ENCODE results near the gene TSPYL6. TPM values are rescaled to one million over a fixed set of nuclear protein-coding genes. Genes with fewer than 3 reads are reported as not detected.

Gene TSPYL6
- polyA plus RNA-seq, 1 of the 3 experiments (the other 2 are of a cell fraction) = not detected

DNA sequence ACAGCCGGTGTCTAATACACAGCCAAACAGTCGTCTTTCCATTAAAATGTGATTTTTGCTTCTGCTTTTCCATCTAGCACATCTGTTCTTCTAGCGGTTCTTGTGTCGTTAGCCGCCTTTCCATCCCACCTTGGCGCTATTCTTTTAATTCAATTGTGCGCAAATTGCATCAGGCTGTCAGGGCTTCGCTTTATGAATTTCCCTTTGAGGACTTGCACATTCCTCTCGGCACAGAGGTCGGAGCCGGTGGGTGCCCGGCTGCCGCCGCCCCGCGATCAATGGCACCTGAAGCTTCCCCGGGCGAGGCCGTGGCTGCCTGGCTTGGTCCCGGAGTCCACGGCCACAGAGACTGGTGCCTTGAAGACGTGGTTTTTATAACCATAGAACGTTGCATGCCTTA is 33.9 kb upstream of the TSPYL6 start (continued):
- no peak for TF ChIP-seq JUND (IDR thresholded peaks at IDR 0.05)
- no peak for TF ChIP-seq POLR2AphosphoS5 (IDR thresholded peaks at IDR 0.05; ENCODE audit: low read depth, low read length)
- no peak for TF ChIP-seq SIN3A (IDR thresholded peaks at IDR 0.05; ENCODE audit: borderline replicate concordance, low read depth, low read length)
- TF ChIP-seq MEF2A (IDR thresholded peaks at IDR 0.05; ENCODE audit: borderline replicate concordance, low read depth) = no peak

GRCh38 chr2:54287532-54287931 is 31.5 kb upstream of the TSPYL6 start:
- WGBS (ENCODE audit: low lambda C conversion rate) = 67% methylated on average over 2 of the region's 2 CpGs
- DNase-seq = no peak
- CTCF ChIA-PET = no interaction called here

More at GRCh38 chr2:54287532-54287931, 31.5 kb upstream of the TSPYL6 start:
- Histone ChIP-seq H3K4me1 (ENCODE audit: control insufficient read depth in 1 of 2, insufficient read depth in 2 of 2, low read depth in 1 of 2, low read length in 1 of 2) (no peaks in the 10 kb centered on the region), H3K79me2 (ENCODE audit: insufficient read depth) (no peaks in the 10 kb centered on the region), H3K27ac (ENCODE audit: low read depth in 2 of 2, low read length in 1 of 2) (no peak overlapping the region), H3K9me2 (no peaks in the 10 kb centered on the region), H3K27me3 (ENCODE audit: insufficient read depth) (no peaks in the 10 kb centered on the region), H3K9me3 (no peaks in the 10 kb centered on the region), H4K20me1 (ENCODE audit: insufficient read depth) (no peaks in the 10 kb centered on the region), H3K4me2 (no peak overlapping the region), H3K36me3 (replicated peaks in 1 of 2; ENCODE audit: control insufficient read depth in 1 of 2, insufficient read depth in 2 of 2, low read length in 1 of 2) (no peaks in the 10 kb centered on the region), H2AFZ (ENCODE audit: low read depth) (no peak overlapping the region), H3K9ac (no peak overlapping the region), H3F3A (replicated peaks; ENCODE audit: insufficient read depth) (no peaks in the 10 kb centered on the region), H3K4me3 (ENCODE audit: low read depth in 2 of 2, low read length in 1 of 2) (no peak overlapping the region)
- POLR2A ChIA-PET = no interaction called here
- TF ChIP-seq, protein P1, sequence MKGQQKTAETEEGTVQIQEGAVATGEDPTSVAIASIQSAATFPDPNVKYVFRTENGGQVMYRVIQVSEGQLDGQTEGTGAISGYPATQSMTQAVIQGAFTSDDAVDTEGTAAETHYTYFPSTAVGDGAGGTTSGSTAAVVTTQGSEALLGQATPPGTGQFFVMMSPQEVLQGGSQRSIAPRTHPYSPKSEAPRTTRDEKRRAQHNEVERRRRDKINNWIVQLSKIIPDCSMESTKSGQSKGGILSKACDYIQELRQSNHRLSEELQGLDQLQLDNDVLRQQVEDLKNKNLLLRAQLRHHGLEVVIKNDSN (IDR thresholded peaks at IDR 0.05; ENCODE audit: borderline replicate concordance, low read depth) = no peak
- TF ChIP-seq GABPA (IDR thresholded peaks at IDR 0.05; ENCODE audit: low read depth) (no peak), NRF1 (IDR thresholded peaks at IDR 0.05; ENCODE audit: low read depth, low read length) (no peak), FOXJ3 (CRISPR knock-in tag; IDR thresholded peaks at IDR 0.05) (no peak), RAD21 (IDR thresholded peaks at IDR 0.05; ENCODE audit: low read length) (no peak), SMC3 (IDR thresholded peaks at IDR 0.05; ENCODE audit: low read depth, low read length) (no peak), RXRA (IDR thresholded peaks at IDR 0.05; ENCODE audit: borderline replicate concordance, low read depth) (no peak), MEF2A (IDR thresholded peaks at IDR 0.05; ENCODE audit: borderline replicate concordance, low read depth) (no peak), NFIC (IDR thresholded peaks at IDR 0.05; ENCODE audit: borderline replicate concordance) (no peak), TCF12 (IDR thresholded peaks at IDR 0.05) (no peak), RCOR1 (IDR thresholded peaks at IDR 0.05; ENCODE audit: low read length) (no peak), FOXM1 (IDR thresholded peaks at IDR 0.05; ENCODE audit: low read depth) (no peak), EZH2phosphoT487 (IDR thresholded peaks at IDR 0.05; ENCODE audit: borderline replicate concordance, low read depth) (no peak), FOSL2 (IDR thresholded peaks at IDR 0.05; ENCODE audit: borderline replicate concordance, low read depth) (no peak), EP300 (IDR thresholded peaks at IDR 0.05; ENCODE audit: borderline replicate concordance in 1 of 2, low read depth in 1 of 2, low read length in 1 of 2) (no peak), SIN3A (IDR thresholded peaks at IDR 0.05; ENCODE audit: borderline replicate concordance, low read depth, low read length) (no peak), RFX5 (IDR thresholded peaks at IDR 0.05; ENCODE audit: low read length) (no peak)
- TF ChIP-seq, protein P2, sequence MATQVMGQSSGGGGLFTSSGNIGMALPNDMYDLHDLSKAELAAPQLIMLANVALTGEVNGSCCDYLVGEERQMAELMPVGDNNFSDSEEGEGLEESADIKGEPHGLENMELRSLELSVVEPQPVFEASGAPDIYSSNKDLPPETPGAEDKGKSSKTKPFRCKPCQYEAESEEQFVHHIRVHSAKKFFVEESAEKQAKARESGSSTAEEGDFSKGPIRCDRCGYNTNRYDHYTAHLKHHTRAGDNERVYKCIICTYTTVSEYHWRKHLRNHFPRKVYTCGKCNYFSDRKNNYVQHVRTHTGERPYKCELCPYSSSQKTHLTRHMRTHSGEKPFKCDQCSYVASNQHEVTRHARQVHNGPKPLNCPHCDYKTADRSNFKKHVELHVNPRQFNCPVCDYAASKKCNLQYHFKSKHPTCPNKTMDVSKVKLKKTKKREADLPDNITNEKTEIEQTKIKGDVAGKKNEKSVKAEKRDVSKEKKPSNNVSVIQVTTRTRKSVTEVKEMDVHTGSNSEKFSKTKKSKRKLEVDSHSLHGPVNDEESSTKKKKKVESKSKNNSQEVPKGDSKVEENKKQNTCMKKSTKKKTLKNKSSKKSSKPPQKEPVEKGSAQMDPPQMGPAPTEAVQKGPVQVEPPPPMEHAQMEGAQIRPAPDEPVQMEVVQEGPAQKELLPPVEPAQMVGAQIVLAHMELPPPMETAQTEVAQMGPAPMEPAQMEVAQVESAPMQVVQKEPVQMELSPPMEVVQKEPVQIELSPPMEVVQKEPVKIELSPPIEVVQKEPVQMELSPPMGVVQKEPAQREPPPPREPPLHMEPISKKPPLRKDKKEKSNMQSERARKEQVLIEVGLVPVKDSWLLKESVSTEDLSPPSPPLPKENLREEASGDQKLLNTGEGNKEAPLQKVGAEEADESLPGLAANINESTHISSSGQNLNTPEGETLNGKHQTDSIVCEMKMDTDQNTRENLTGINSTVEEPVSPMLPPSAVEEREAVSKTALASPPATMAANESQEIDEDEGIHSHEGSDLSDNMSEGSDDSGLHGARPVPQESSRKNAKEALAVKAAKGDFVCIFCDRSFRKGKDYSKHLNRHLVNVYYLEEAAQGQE (IDR thresholded peaks at IDR 0.05; ENCODE audit: low read depth, low read length) = no peak
- TF ChIP-seq, protein P3, sequence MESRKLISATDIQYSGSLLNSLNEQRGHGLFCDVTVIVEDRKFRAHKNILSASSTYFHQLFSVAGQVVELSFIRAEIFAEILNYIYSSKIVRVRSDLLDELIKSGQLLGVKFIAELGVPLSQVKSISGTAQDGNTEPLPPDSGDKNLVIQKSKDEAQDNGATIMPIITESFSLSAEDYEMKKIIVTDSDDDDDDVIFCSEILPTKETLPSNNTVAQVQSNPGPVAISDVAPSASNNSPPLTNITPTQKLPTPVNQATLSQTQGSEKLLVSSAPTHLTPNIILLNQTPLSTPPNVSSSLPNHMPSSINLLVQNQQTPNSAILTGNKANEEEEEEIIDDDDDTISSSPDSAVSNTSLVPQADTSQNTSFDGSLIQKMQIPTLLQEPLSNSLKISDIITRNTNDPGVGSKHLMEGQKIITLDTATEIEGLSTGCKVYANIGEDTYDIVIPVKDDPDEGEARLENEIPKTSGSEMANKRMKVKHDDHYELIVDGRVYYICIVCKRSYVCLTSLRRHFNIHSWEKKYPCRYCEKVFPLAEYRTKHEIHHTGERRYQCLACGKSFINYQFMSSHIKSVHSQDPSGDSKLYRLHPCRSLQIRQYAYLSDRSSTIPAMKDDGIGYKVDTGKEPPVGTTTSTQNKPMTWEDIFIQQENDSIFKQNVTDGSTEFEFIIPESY (IDR thresholded peaks at IDR 0.05; ENCODE audit: borderline replicate concordance, low read depth) = no peak

Data from SK-N-SH (cell line).